Uterus (tissue), 2 donors: ENCODE results near the gene NEURL1B.

Experiments used
- POLR2A ChIP-seq, 2 donors: fragments of 450-650 bp; IDR thresholded peaks; one replicate each; pipeline ENCODE4 v1.6.1; 2016; ENCODE audit warnings: antibody characterized with exemption in 2 of 2, mild to moderate bottlenecking in 1 of 2, moderate library complexity in 1 of 2
- TF ChIP-seq, protein P1 (sequence below), 4 experiments: fragments of 200-600 bp in 2 of 4; fragments of 450-650 bp in 2 of 4; sonication (generic) in 2 of 4; IDR thresholded peaks; one replicate each; pipeline ENCODE4 v1.5.1; 2016 to 2019; ENCODE audit warnings: antibody characterized with exemption in 4 of 4, mild to moderate bottlenecking in 2 of 4, moderate library complexity in 1 of 4

DNA sequence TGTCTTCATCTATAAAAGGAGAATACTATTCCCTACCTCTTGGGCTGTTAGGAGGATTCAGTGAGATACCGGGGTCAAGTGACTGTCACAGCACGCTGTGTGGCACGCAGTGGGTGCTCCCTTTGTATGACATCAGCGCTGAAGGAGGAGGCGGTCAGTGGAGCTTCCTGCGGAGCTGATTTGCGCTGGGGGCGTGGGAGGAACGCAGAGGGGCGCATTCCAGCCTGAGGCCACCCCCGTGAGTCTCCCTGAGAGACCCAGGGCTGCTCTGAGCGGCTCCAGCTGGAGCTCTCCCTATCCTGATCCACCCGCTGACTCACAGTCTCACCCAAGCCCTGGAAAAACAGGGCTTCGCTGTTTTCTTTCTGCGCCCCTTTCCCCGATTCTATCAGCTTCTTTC lies 24.3 kb upstream of the NEURL1B start:
- TF ChIP-seq, protein P1, sequence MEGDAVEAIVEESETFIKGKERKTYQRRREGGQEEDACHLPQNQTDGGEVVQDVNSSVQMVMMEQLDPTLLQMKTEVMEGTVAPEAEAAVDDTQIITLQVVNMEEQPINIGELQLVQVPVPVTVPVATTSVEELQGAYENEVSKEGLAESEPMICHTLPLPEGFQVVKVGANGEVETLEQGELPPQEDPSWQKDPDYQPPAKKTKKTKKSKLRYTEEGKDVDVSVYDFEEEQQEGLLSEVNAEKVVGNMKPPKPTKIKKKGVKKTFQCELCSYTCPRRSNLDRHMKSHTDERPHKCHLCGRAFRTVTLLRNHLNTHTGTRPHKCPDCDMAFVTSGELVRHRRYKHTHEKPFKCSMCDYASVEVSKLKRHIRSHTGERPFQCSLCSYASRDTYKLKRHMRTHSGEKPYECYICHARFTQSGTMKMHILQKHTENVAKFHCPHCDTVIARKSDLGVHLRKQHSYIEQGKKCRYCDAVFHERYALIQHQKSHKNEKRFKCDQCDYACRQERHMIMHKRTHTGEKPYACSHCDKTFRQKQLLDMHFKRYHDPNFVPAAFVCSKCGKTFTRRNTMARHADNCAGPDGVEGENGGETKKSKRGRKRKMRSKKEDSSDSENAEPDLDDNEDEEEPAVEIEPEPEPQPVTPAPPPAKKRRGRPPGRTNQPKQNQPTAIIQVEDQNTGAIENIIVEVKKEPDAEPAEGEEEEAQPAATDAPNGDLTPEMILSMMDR (IDR thresholded peaks at IDR 0.05) = no peak
- TF ChIP-seq POLR2A (IDR thresholded peaks at IDR 0.05) = no peak
